SU-DHL-6 (cell line): Measurements from ENCODE around the gene OR56A1.

ENCODE experiments used
- H2AFZ ChIP-seq: fragments of 200-600 bp; sonication (generic); 2 replicates; pipeline ENCODE4 v1.6.1; 2014; ENCODE audit warnings: low read depth, mild to moderate bottlenecking, moderate library complexity, mixed read lengths, antibody characterized with exemption, low read length; ENCODE audit not compliant: severe bottlenecking
- H3F3A ChIP-seq: fragments of 200-600 bp; shearing (Covaris generic); 2 replicates; pipeline ENCODE4 v1.6.0; 2016; ENCODE audit warnings: antibody characterized with exemption, mild to moderate bottlenecking; ENCODE audit not compliant: insufficient read depth
- H3K27ac ChIP-seq: fragments of 200-600 bp; sonication (generic); 2 replicates; pipeline ENCODE4 v1.5.1; 2016; ENCODE audit warnings: low read depth, mild to moderate bottlenecking, low read length, moderate library complexity, mixed read lengths
- H3K27me3 ChIP-seq: fragments of 200-600 bp; sonication (generic), shearing (Covaris generic); 2 replicates; pipeline ENCODE4 v1.6.0; 2014; ENCODE audit warnings: mild to moderate bottlenecking, low read length
- H3K36me3 ChIP-seq: fragments of 200-600 bp; sonication (generic); 2 replicates; pipeline ENCODE4 v1.6.1; 2014; ENCODE audit warnings: mild to moderate bottlenecking, low read length, mixed read lengths
- H3K4me2 ChIP-seq: fragments of 300-600, 200-600 bp; shearing (Covaris generic), sonication (generic); 2 replicates; pipeline ENCODE4 v1.6.0; 2014; ENCODE audit warnings: low read length, low read depth, mild to moderate bottlenecking; ENCODE audit not compliant: poor library complexity, severe bottlenecking
- H3K4me3 ChIP-seq: fragments of 200-600 bp; sonication (generic); 2 replicates; pipeline ENCODE4 v1.5.1; 2014; ENCODE audit warnings: antibody characterized with exemption, low read length, mild to moderate bottlenecking, mixed read lengths; ENCODE audit not compliant: insufficient read depth, poor library complexity, severe bottlenecking
- H3K79me2 ChIP-seq: fragments of 200-600 bp; sonication (generic); 2 replicates; pipeline ENCODE4 v1.6.1; 2014; ENCODE audit warnings: mild to moderate bottlenecking, low read length, moderate library complexity; ENCODE audit not compliant: insufficient read depth
- H3K9ac ChIP-seq: fragments of 200-600 bp; sonication (generic); 2 replicates; pipeline ENCODE4 v1.7.0; 2014; ENCODE audit warnings: mild to moderate bottlenecking, low read length
- H3K9me2 ChIP-seq: fragments of 200-600 bp; sonication (generic); replicated peaks from 2 replicates; pipeline ENCODE4 v1.6.1; 2014; ENCODE audit warnings: low read length; ENCODE audit not compliant: insufficient read depth
- H3K9me3 ChIP-seq: fragments of 200-600 bp; sonication (generic); 2 replicates; pipeline ENCODE4 v1.6.1; 2014; ENCODE audit warnings: low read length, mixed read lengths; ENCODE audit not compliant: insufficient read depth
- H4K20me1 ChIP-seq: fragments of 200-600 bp; sonication (generic); 2 replicates; pipeline ENCODE4 v1.6.1; 2014; ENCODE audit warnings: low read depth, mild to moderate bottlenecking, antibody characterized with exemption, low read length, moderate library complexity, mixed read lengths
- CTCF ChIP-seq: fragments of 200-600 bp; sonication (generic); IDR thresholded peaks from one replicate; pipeline ENCODE4 v1.5.1; 2017; ENCODE audit warnings: antibody characterized with exemption, mild to moderate bottlenecking, low read length, moderate library complexity; ENCODE audit not compliant: insufficient read depth, poor library complexity, severe bottlenecking
- EZH2phosphoT487 ChIP-seq: fragments of 200-600 bp; sonication (generic), shearing (Covaris generic); conservative IDR thresholded peaks from 2 replicates; pipeline ENCODE4 v1.6.1; 2018; ENCODE audit warnings: mild to moderate bottlenecking, antibody characterized with exemption, low read length, moderate library complexity, mixed read lengths

OR56A1 gene

GRCh38 chr11:6025056-6025455 is 5.5 kb downstream of the OR56A1 start:
- Histone ChIP-seq H2AFZ (no peak overlapping the region), H3K9me3 (no peaks in the 10 kb centered on the region), H3K36me3 (no peaks in the 10 kb centered on the region), H3K79me2 (no peaks in the 10 kb centered on the region), H3K4me3 (no peak overlapping the region), H3K27me3 (no peaks in the 10 kb centered on the region), H3K27ac (no peak overlapping the region), H3K9me2 (no peaks in the 10 kb centered on the region), H4K20me1 (no peaks in the 10 kb centered on the region), H3K9ac (no peak overlapping the region), H3F3A (no peaks in the 10 kb centered on the region), H3K4me2 (no peak overlapping the region)
- no peak for TF ChIP-seq EZH2phosphoT487
- no peak for TF ChIP-seq CTCF

DNA sequence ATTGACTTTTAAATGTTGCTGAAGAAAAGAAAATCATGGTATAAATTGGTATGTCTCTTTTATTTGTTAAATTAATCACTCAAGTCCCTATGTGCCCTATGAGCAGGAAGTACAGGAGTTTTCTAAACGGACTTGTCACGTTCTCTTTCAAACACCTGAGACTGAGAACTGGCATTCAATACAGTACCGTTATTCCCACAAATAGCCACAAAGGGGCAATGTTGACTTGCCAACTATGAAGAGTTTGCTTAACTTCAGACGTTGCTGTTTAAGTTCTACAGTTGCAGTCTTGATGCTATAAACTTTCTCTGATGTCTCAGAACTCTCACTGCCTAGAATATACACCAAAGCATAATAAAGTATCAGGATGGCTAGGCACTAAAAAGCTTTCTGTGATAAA is 7.6 kb downstream of the OR56A1 start:
- TF ChIP-seq EZH2phosphoT487 (no peak), CTCF (no peak)
- H3F3A ChIP-seq = no peaks in the 10 kb centered on the region
- no peak overlapping the region for H3K4me3 ChIP-seq
- no peaks in the 10 kb centered on the region for H3K79me2 ChIP-seq
- H2AFZ ChIP-seq = no peak overlapping the region
- H3K9me3 ChIP-seq = no peaks in the 10 kb centered on the region
- no peak overlapping the region for H3K9ac ChIP-seq
- H4K20me1 ChIP-seq = no peaks in the 10 kb centered on the region
- no peaks in the 10 kb centered on the region for H3K36me3 ChIP-seq
- H3K27me3 ChIP-seq = no peaks in the 10 kb centered on the region
- no peak overlapping the region for H3K4me2 ChIP-seq
- no peaks in the 10 kb centered on the region for H3K9me2 ChIP-seq
- H3K27ac ChIP-seq = no peak overlapping the region

DNA sequence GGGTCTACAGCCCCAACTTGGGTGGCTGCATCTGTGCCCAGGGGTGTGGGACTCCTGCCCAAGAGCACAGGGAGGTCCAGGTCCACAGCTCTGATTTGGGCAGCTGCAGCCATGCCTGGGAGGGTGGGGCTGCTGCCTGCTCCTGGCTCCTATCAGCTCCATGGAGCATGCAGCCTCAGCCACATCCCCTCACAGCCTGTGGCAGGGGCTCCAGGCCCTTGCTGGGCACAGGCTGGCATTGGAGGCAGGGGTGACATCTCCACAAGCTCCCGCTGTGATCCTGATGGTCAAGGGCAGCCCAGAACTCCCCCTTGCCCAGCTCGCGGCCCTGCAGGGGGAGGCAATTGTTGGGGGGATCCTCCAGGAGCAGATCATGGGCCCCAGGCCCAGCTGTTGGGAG is 17.5 kb downstream of the OR56A1 start:
- H3F3A ChIP-seq = no peaks in the 10 kb centered on the region
- no peak overlapping the region for H2AFZ ChIP-seq
- no peaks in the 10 kb centered on the region for H3K79me2 ChIP-seq
- H3K9me3 ChIP-seq = 0 out of 2 replicates have a peak, but pooled peaks cover 6% of the 10 kb centered on the region
- no peaks in the 10 kb centered on the region for H3K9me2 ChIP-seq
- H4K20me1 ChIP-seq = no peaks in the 10 kb centered on the region
- no peak overlapping the region for H3K4me2 ChIP-seq
- H3K27ac ChIP-seq = no peak overlapping the region
- H3K4me3 ChIP-seq = no peak overlapping the region
- H3K36me3 ChIP-seq = no peaks in the 10 kb centered on the region
- TF ChIP-seq EZH2phosphoT487 = no peak
- TF ChIP-seq CTCF = no peak
- H3K27me3 ChIP-seq = no peaks in the 10 kb centered on the region
- no peak overlapping the region for H3K9ac ChIP-seq

DNA sequence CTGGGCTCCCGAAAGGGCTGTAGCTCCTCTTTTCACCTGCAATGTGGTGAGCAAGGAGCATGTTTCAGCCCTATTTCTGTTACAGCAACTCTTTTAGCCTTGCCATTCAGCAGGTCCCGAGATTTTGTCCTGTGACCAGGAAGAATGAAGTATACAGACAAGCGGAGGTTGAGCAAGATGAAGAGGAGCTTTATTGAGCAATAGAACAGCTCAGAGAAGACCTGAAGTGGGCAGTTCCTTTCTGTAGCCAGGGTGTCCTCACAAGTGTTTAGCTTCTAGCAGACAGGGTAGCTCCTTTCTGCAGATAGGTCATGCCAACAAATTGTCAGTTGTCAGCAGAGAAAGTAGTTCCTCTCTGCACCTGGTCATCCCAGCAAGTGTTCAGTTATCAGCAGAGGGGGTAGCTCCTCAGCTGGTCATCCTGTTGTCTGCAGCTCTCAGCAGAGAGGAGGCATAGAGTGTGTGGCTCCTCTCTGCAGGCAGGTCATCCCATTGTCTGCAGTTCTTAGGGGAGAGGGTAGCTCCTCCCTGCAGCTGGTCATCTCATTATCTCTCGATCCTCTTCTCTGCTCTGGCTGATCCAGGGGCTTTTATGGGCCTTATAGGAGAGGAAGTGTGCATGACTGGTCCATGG is 18.4 kb downstream of the OR56A1 start:
- Histone ChIP-seq H2AFZ (no peak overlapping the region), H3K27ac (no peak overlapping the region), H3K9me2 (no peaks in the 10 kb centered on the region), H3K4me2 (no peak overlapping the region), H3K36me3 (no peaks in the 10 kb centered on the region), H3K79me2 (no peaks in the 10 kb centered on the region), H3K9me3 (0 out of 2 replicates have a peak, but pooled peaks cover 6% of the 10 kb centered on the region), H3K9ac (no peak overlapping the region), H3K27me3 (no peaks in the 10 kb centered on the region), H3K4me3 (no peak overlapping the region), H4K20me1 (no peaks in the 10 kb centered on the region), H3F3A (no peaks in the 10 kb centered on the region)
- TF ChIP-seq CTCF (no peak), EZH2phosphoT487 (no peak)
